IMR-90 (cell line): Measurements from ENCODE around the gene ARPC4. TPM values are rescaled to one million over a fixed set of nuclear protein-coding genes. Genes with fewer than 3 reads are reported as not detected.

Experiments used
- ATAC-seq: fragments of 200-7000 bp; cut with Tn5 transposase; 2 replicates; pipeline ENCODE4 v1.9.1; 2020; ENCODE audit warnings: low read depth, mild to moderate bottlenecking, moderate library complexity
- BruUV-seq: library from RNA; stranded (reverse); fragments of 400-500 nt; replicated peaks from 2 replicates; lab custom pipeline; 2021; lab: Mats Ljungman, UMichigan
- CTCF ChIA-PET: fragments of 300-600 bp; formaldehyde crosslinking; extraction: SDS; loops from one replicate; lab custom pipeline; 2021; ENCODE audit warnings: antibody characterized with exemption; lab: Yijun Ruan, JAX
- POLR2A ChIA-PET: fragments of 300-600 bp; sonication (Branson Sonifier 250); formaldehyde crosslinking; loops from one replicate; lab custom pipeline; 2022; ENCODE audit warnings: antibody characterized with exemption; ENCODE audit not compliant: unreplicated experiment; lab: Charles Lee
- DNase-seq: peaks from one replicate; pipeline ENCODE4 v3.0.0; 2013
- H2AFZ ChIP-seq: replicated peaks from 2 replicates; pipeline ENCODE3; 2013; ENCODE audit warnings: low read length, mild to moderate bottlenecking; ENCODE audit not compliant: poor library complexity
- H2AK5ac ChIP-seq: 2 replicates; pipeline ENCODE4 v1.6.1; 2013; ENCODE audit warnings: low read depth, low read length, inconsistent platforms
- H2AK9ac ChIP-seq: replicated peaks from 2 replicates; pipeline ENCODE3; 2013; ENCODE audit warnings: mild to moderate bottlenecking, low read depth, low read length, moderate library complexity; ENCODE audit not compliant: poor library complexity
- H2BK120ac ChIP-seq: 2 replicates; pipeline ENCODE4 v1.6.1; 2013; ENCODE audit warnings: low read depth, low read length, inconsistent platforms
- H2BK15ac ChIP-seq: 3 replicates; pipeline ENCODE4 v1.6.1; 2013; ENCODE audit warnings: low read depth, low read length, inconsistent platforms
- H2BK20ac ChIP-seq: 2 replicates; pipeline ENCODE4 v1.6.1; 2013; ENCODE audit warnings: low read depth, mild to moderate bottlenecking, inconsistent platforms, low read length, moderate library complexity
- H2BK5ac ChIP-seq: 2 replicates; pipeline ENCODE4 v1.6.1; 2013; ENCODE audit warnings: mild to moderate bottlenecking, low read depth, low read length, inconsistent platforms; ENCODE audit not compliant: poor library complexity, severe bottlenecking
- H3K14ac ChIP-seq: replicated peaks from 2 replicates; pipeline ENCODE4 v1.6.1; 2013; ENCODE audit warnings: low read depth, low read length, inconsistent platforms
- H3K18ac ChIP-seq: 2 replicates; pipeline ENCODE4 v1.6.1; 2013; ENCODE audit warnings: low read depth, low read length, control low read depth
- H3K23ac ChIP-seq: 2 replicates; pipeline ENCODE4 v1.6.1; 2013; ENCODE audit warnings: low read depth, low read length, inconsistent platforms
- H3K27ac ChIP-seq: 2 replicates; pipeline ENCODE4 v1.5.1; 2013; ENCODE audit warnings: mild to moderate bottlenecking, control low read depth, low read length; ENCODE audit not compliant: insufficient read depth
- H3K27me3 ChIP-seq: 2 replicates; pipeline ENCODE4 v1.6.1; 2013; ENCODE audit warnings: low read length; ENCODE audit not compliant: control insufficient read depth, insufficient read depth
- H3K36me3 ChIP-seq: 2 replicates; pipeline ENCODE4 v1.6.1; 2013; ENCODE audit warnings: low read length, mixed read lengths; ENCODE audit not compliant: control insufficient read depth, insufficient read depth
- H3K4ac ChIP-seq: 2 replicates; pipeline ENCODE4 v1.6.1; 2013; ENCODE audit warnings: low read depth, low read length, inconsistent platforms
- H3K4me1 ChIP-seq: 2 replicates; pipeline ENCODE4 v1.6.1; 2013; ENCODE audit warnings: low read length, mixed read lengths; ENCODE audit not compliant: control insufficient read depth, insufficient read depth
- H3K4me2 ChIP-seq: 2 replicates; pipeline ENCODE4 v1.6.1; 2013; ENCODE audit warnings: low read depth, mild to moderate bottlenecking, control low read depth, low read length, moderate library complexity
- H3K4me3 ChIP-seq: 2 replicates; pipeline ENCODE4 v1.5.1; 2013; ENCODE audit warnings: low read depth, mild to moderate bottlenecking, control low read depth, low read length, moderate library complexity; ENCODE audit not compliant: insufficient read depth
- H3K56ac ChIP-seq: 2 replicates; pipeline ENCODE4 v1.6.1; 2013; ENCODE audit warnings: low read length, inconsistent platforms; ENCODE audit not compliant: insufficient read depth; ENCODE audit errors: extremely low read depth
- H3K79me1 ChIP-seq, 2 experiments: 2 replicates each; pipeline ENCODE4 v1.6.1; 2013; ENCODE audit warnings: low read length in 2 of 2, inconsistent platforms in 1 of 2, low read depth in 1 of 2
- H3K9ac ChIP-seq: 2 replicates; pipeline ENCODE4 v1.6.1; 2013; ENCODE audit warnings: low read depth, low read length, control low read depth
- H3K9me1 ChIP-seq: 2 replicates; pipeline ENCODE4 v1.6.1; 2013; ENCODE audit warnings: low read length, inconsistent platforms; ENCODE audit not compliant: insufficient read depth
- H3K9me3 ChIP-seq: 2 replicates; pipeline ENCODE4 v1.6.1; 2013; ENCODE audit warnings: low read length; ENCODE audit not compliant: control insufficient read depth, insufficient read depth
- H4K20me1 ChIP-seq: 2 replicates; pipeline ENCODE4 v1.6.1; 2013; ENCODE audit warnings: low read length, inconsistent platforms; ENCODE audit not compliant: insufficient read depth
- H4K5ac ChIP-seq: 2 replicates; pipeline ENCODE4 v1.6.1; 2013; ENCODE audit warnings: mild to moderate bottlenecking, low read depth, low read length, control low read depth
- H4K8ac ChIP-seq, 2 experiments: 2 replicates each; pipeline ENCODE4 v1.6.1; 2013; ENCODE audit warnings: low read depth in 2 of 2, low read length in 2 of 2, control low read depth in 1 of 2, inconsistent platforms in 1 of 2
- H4K91ac ChIP-seq: 2 replicates; pipeline ENCODE4 v1.6.1; 2013; ENCODE audit warnings: low read depth, low read length, inconsistent platforms; ENCODE audit not compliant: insufficient read depth
- BHLHE40 ChIP-seq: fragments of 150-350 bp; IDR thresholded peaks from 2 replicates; pipeline ENCODE4 v1.6.1; 2016; ENCODE audit warnings: mild to moderate bottlenecking, low read depth, low read length
- CEBPB ChIP-seq: IDR thresholded peaks from 2 replicates; pipeline ENCODE4 v1.6.1; 2012; ENCODE audit warnings: low read depth, low read length, improper control_type of control experiment
- CHD1 ChIP-seq: IDR thresholded peaks from 2 replicates; pipeline ENCODE4 v1.6.1; 2012; ENCODE audit warnings: low read depth, low read length, improper control_type of control experiment
- FOS ChIP-seq: fragments of 150-350 bp; IDR thresholded peaks from 2 replicates; pipeline ENCODE4 v1.6.1; 2016; ENCODE audit warnings: low read depth, low read length
- MAFK ChIP-seq: IDR thresholded peaks from 2 replicates; pipeline ENCODE4 v1.6.1; 2012; ENCODE audit warnings: low read depth, low read length, improper control_type of control experiment
- MAZ ChIP-seq: IDR thresholded peaks from 2 replicates; pipeline ENCODE4 v1.6.1; 2012; ENCODE audit warnings: low read depth, mild to moderate bottlenecking, low read length, improper control_type of control experiment, moderate library complexity, borderline replicate concordance
- NFE2L2 ChIP-seq: fragments of 150-350 bp; IDR thresholded peaks from 2 replicates; pipeline ENCODE4 v1.6.1; 2016; ENCODE audit warnings: low read depth, mild to moderate bottlenecking, low read length
- POLR2A ChIP-seq: IDR thresholded peaks from 2 replicates; pipeline ENCODE4 v1.6.1; 2012; ENCODE audit warnings: mild to moderate bottlenecking, low read depth, low read length
- RCOR1 ChIP-seq: IDR thresholded peaks from 2 replicates; pipeline ENCODE4 v1.6.1; 2012; ENCODE audit warnings: mild to moderate bottlenecking, low read length, improper control_type of control experiment; ENCODE audit not compliant: insufficient replicate concordance
- SMC3 ChIP-seq: fragments of 150-350 bp; IDR thresholded peaks from 2 replicates; pipeline ENCODE4 v1.6.1; 2016; ENCODE audit warnings: low read depth, mild to moderate bottlenecking, antibody characterized with exemption, low read length, moderate library complexity
- WGBS, 2 experiments: methylation state at CpG; one replicate each; pipeline versions ENCODE4 v1.1.5 to v1.1.7; 2013; ENCODE audit warnings: missing lambda C conversion rate in 2 of 2; ENCODE audit not compliant: insufficient read length in 1 of 2; ENCODE audit errors: extremely low coverage in 2 of 2; 5-methylcytosine and 5-hydroxymethylcytosine counted together
- dilution Hi-C: fragments of 300-500 bp; cut with HindIII; formaldehyde crosslinking; loops from one replicate; pipeline ENCODE4 v1.14.3; 2018; ENCODE audit warnings: low sequenced_read_pairs; ENCODE audit not compliant: unreplicated experiment
- in situ Hi-C: fragments of 300-500 bp; cut with MboI; formaldehyde crosslinking; loops from 3 replicates; pipeline ENCODE4 v1.14.3; 2019; ENCODE audit warnings: low sequenced_read_pairs, inconsistent platforms, mixed read lengths
- intact Hi-C: fragments of 100-400 bp; cut with micrococcal nuclease; formaldehyde crosslinking; loops from 2 replicates; pipeline ENCODE4 v1.10.0; 2022
- polyA plus RNA-seq, 3 experiments: library from polyadenylated mRNA; depleted of rRNA; stranded (reverse); fragments of >200 nt; gene quantifications; 2 replicates each; pipeline ENCODE4 v1.2.3, GENCODE V29; 2012; ENCODE audit warnings: low replicate concordance in 1 of 3
- total RNA-seq: library from RNA; depleted of rRNA; stranded (reverse); fragments of >200 nt; gene quantifications from 2 replicates; pipeline ENCODE4 v1.2.3, GENCODE V29; 2012
- TF ChIP-seq, protein P1 (sequence below): fragments of 150-350 bp; IDR thresholded peaks from 2 replicates; pipeline ENCODE4 v1.6.1; 2017; ENCODE audit warnings: mild to moderate bottlenecking, antibody characterized with exemption, low read length, low read depth

The ARPC4 gene
- total and polyA plus RNA-seq, 2 of the 4 experiments (the other 2 are of a cell fraction), result 188 to 383 TPM

DNA sequence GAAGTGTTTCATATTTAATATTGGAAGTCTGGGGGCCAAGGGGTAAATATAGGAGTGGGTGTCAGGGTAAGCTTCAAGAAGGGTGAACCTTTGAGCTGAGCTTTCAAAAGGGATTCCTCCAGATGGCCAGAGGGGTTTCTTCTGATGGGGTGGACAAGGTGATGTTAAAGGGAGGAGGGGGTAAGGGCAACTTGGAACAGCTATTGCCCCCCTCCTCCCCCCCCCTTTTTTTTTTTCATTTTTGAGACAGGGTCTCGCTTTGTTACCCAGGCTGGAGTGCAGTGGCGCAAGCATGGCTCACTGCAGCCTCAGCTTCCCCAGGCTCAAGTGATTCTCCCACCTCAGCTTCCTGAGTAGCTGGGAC lies 15.1 kb downstream of the ARPC4 start:
- Histone ChIP-seq H3K27me3 (no peaks in the 10 kb centered on the region), H4K8ac (no peak overlapping the region), H3K27ac (no peak overlapping the region), H3K4me1 (peaks cover 15% of the 10 kb centered on the region), H2BK120ac (no peak overlapping the region), H3K9me1 (peaks cover 9% of the 10 kb centered on the region), H4K91ac (no peak overlapping the region), H4K20me1 (peaks cover 26% of the 10 kb centered on the region), H2BK20ac (no peak overlapping the region), H3K79me1 (peaks cover 5 to 29% of the 10 kb centered on the region in 2 experiments; a peak in 3 of 4 replicates), H3K9ac (no peak overlapping the region), H4K5ac (no peak overlapping the region), H2AK5ac (no peak overlapping the region), H2BK5ac (no peak overlapping the region), H3K4me3 (no peak overlapping the region), H2AK9ac (no peak overlapping the region), H2AFZ (no peak overlapping the region), H2BK15ac (no peak overlapping the region), H3K4ac (no peak overlapping the region), H3K9me3 (no peaks in the 10 kb centered on the region), H3K36me3 (peaks cover 44% of the 10 kb centered on the region), H3K4me2 (no peak overlapping the region), H3K23ac (no peak overlapping the region), H3K18ac (no peak overlapping the region), H3K14ac (no peak overlapping the region), H3K56ac (no peak overlapping the region)
- BruUV-seq, result no TSS peak
- intact Hi-C loops (no loop called here), dilution Hi-C loops (no loop called here), in situ Hi-C loops (no loop called here)
- DNase-seq, result no peak
- ChIA-PET CTCF (no interaction called here), POLR2A (no interaction called here)
- no peak for TF ChIP-seq POLR2A
- TF ChIP-seq CEBPB, result no peak
- TF ChIP-seq FOS, result no peak
- no peak for TF ChIP-seq SMC3
- TF ChIP-seq RCOR1, result no peak
- TF ChIP-seq CHD1, result no peak
- no peak for TF ChIP-seq MAFK
- TF ChIP-seq BHLHE40, result no peak
- no peak for TF ChIP-seq NFE2L2
- no peak for TF ChIP-seq MAZ
- TF ChIP-seq, protein P1, sequence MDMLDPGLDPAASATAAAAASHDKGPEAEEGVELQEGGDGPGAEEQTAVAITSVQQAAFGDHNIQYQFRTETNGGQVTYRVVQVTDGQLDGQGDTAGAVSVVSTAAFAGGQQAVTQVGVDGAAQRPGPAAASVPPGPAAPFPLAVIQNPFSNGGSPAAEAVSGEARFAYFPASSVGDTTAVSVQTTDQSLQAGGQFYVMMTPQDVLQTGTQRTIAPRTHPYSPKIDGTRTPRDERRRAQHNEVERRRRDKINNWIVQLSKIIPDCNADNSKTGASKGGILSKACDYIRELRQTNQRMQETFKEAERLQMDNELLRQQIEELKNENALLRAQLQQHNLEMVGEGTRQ, result no peak
- no peak for ATAC-seq
- no CpG with 5 or more reads among the region's 2 CpGs for WGBS, 2 experiments
